CD4-positive, alpha-beta T cell treated with Interleukin-1 beta for 1 hour (primary cell): ENCODE results near the gene SLC25A21.
"Not testable (repeated sequence)": the region's sequence is repeated elsewhere in the genome, so short reads cannot be mapped to it uniquely, and the experiment has no call there.

Experiments
- DNase-seq, 2 donors: peaks; one replicate each; pipeline ENCODE4 v3.0.0-alpha.2; 2020 to 2022

Gene SLC25A21

GRCh38 chr14:36816481-36816880, 355.9 kb downstream of the SLC25A21 start:
- DNase-seq: no peak

- DNase-seq: not testable (repeated sequence)
Observed at GRCh38 chr14:36814783-36815182, 357.6 kb downstream of the SLC25A21 start.

- no peak for DNase-seq
Observed at GRCh38 chr14:36810209-36810608, 362.2 kb downstream of the SLC25A21 start.

GRCh38 chr14:36807727-36808126, 364.7 kb downstream of the SLC25A21 start:
- DNase-seq: no peak

GRCh38 chr14:36805131-36805559, 367.3 kb downstream of the SLC25A21 start:
- DNase-seq: no peak

- no peak for DNase-seq
Observed at GRCh38 chr14:36797634-36798033, 374.8 kb downstream of the SLC25A21 start.

GRCh38 chr14:36791402-36791801, 381.0 kb downstream of the SLC25A21 start:
- no peak for DNase-seq

- no peak for DNase-seq
Observed at GRCh38 chr14:36785511-36785910, 386.9 kb downstream of the SLC25A21 start.

- no peak for DNase-seq
Observed at GRCh38 chr14:36784541-36784940, 387.9 kb downstream of the SLC25A21 start.

GRCh38 chr14:36781897-36782296, 390.5 kb downstream of the SLC25A21 start:
- no peak for DNase-seq

GRCh38 chr14:36773558-36773957, 398.8 kb downstream of the SLC25A21 start:
- DNase-seq: no peak

- DNase-seq: no peak
Observed at GRCh38 chr14:36773136-36773540, 399.3 kb downstream of the SLC25A21 start.

- DNase-seq: no peak
Observed at GRCh38 chr14:36771028-36771640, 401.3 kb downstream of the SLC25A21 start.

- DNase-seq: no peak
Observed at GRCh38 chr14:36768638-36769337, 403.6 kb downstream of the SLC25A21 start.

- DNase-seq: no peak
Observed at GRCh38 chr14:36767603-36768281, 404.7 kb downstream of the SLC25A21 start.

GRCh38 chr14:36766974-36767373, 405.4 kb downstream of the SLC25A21 start:
- no peak for DNase-seq

- no peak for DNase-seq
Observed at GRCh38 chr14:36757734-36758601, 414.4 kb downstream of the SLC25A21 start.

GRCh38 chr14:36756226-36756625, 416.2 kb downstream of the SLC25A21 start:
- DNase-seq: no peak

GRCh38 chr14:36755756-36756155, 416.6 kb downstream of the SLC25A21 start:
- no peak for DNase-seq

GRCh38 chr14:36751920-36752319, 420.5 kb downstream of the SLC25A21 start:
- no peak for DNase-seq

GRCh38 chr14:36751106-36751505, 421.3 kb downstream of the SLC25A21 start:
- DNase-seq: no peak

GRCh38 chr14:36750244-36750643, 422.2 kb downstream of the SLC25A21 start:
- DNase-seq: no peak

- DNase-seq: no peak
Observed at GRCh38 chr14:36748610-36749213, 423.7 kb downstream of the SLC25A21 start.
